ENCODE data around the gene UPK1B. TPM values are rescaled to one million over a fixed set of nuclear protein-coding genes. Genes with fewer than 3 reads are reported as not detected.

Gene UPK1B
- total RNA-seq, 2 experiments from 2014 or later: not detected

DNA sequence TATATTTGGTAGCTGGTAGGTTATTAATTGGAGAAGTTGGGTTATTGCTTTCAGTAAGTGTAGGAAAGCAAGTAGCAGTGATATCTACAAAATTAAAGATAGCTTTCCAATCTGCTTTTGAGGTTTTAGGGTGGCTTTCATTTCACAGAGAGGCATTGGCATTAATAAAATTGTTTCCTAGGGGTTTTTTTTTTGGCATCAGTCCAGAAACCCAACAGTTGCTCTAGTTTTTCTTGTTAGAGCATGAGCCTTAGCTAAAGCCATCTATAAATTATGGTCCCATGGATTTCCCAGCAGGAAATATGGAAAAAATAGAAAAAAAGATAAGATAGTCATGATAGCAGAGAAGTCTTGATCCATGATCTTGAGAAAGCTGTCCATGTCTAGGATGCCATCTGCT lies 70.3 kb downstream of the UPK1B start:
- DNase-seq (ENCODE audit: low spot score): no peak
- Histone ChIP-seq H3K27ac (ENCODE audit: low read depth, low read length, poor library complexity, severe bottlenecking) (no peak overlapping the region), H3K9me3 (ENCODE audit: low read length) (0 out of 2 replicates have a peak, but pooled peaks cover 3% of the 10 kb centered on the region), H4K20me1 (ENCODE audit: insufficient read depth, low read length) (no peaks in the 10 kb centered on the region), H3K4me1 (ENCODE audit: insufficient read depth, low read length, poor library complexity, severe bottlenecking) (peaks cover 11% of the 10 kb centered on the region), H3K9me2 (ENCODE audit: insufficient read depth, low read length) (no peaks in the 10 kb centered on the region), H3K4me2 (ENCODE audit: low read length) (no peak overlapping the region), H3K79me2 (ENCODE audit: insufficient read depth, low read depth, low read length) (peaks cover 15% of the 10 kb centered on the region; the same call in 1 of the 2 replicates), H3K4me3 (ENCODE audit: low read depth, low read length, poor library complexity, severe bottlenecking) (no peak overlapping the region), H3K36me3 (ENCODE audit: insufficient read depth, low read length) (no peaks in the 10 kb centered on the region), H2AFZ (ENCODE audit: low read length) (no peak overlapping the region)
- ChIA-PET POLR2A (interaction anchor here (0.5 to 0.7 kb wide), 4 partner anchors 14 to 215 kb away, joined by 3 to 4 read pairs (median 4); no protein-coding TSS in a partner anchor), CTCF (ENCODE audit: unreplicated experiment) (no interaction called here)
- intact Hi-C loops (cut with micrococcal nuclease; ENCODE audit: unreplicated experiment): loop anchor here (10.0 kb wide), 1 partner anchor 431 kb away; the partner anchor contains the start of gene COX17
- BruUV-seq (replicated peaks): no TSS peak
- TF ChIP-seq, protein P1, sequence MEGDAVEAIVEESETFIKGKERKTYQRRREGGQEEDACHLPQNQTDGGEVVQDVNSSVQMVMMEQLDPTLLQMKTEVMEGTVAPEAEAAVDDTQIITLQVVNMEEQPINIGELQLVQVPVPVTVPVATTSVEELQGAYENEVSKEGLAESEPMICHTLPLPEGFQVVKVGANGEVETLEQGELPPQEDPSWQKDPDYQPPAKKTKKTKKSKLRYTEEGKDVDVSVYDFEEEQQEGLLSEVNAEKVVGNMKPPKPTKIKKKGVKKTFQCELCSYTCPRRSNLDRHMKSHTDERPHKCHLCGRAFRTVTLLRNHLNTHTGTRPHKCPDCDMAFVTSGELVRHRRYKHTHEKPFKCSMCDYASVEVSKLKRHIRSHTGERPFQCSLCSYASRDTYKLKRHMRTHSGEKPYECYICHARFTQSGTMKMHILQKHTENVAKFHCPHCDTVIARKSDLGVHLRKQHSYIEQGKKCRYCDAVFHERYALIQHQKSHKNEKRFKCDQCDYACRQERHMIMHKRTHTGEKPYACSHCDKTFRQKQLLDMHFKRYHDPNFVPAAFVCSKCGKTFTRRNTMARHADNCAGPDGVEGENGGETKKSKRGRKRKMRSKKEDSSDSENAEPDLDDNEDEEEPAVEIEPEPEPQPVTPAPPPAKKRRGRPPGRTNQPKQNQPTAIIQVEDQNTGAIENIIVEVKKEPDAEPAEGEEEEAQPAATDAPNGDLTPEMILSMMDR (conservative IDR thresholded peaks at IDR 0.05; ENCODE audit: low read length): no peak
- TF ChIP-seq EZH2phosphoT487 (IDR thresholded peaks at IDR 0.05; ENCODE audit: borderline replicate concordance, low read depth, low read length): no peak

DNA sequence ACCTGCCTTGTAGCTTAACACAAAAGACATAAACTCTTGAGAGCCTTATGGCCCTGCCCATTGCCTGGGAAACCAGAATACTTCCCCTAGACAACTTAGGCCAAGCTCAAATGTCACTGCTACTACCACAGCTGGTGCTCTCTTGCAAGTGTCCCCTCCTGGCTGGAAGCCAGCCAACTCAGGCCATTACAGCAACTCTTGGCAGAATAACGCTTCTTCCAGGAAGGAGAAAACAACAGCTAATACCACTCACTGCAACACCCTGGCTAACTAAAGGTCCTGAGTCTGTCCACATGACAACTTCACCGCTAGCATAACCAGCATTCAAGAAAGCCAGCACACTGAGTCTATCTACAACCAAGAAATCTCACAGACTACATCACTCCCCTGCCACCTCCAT lies 72.4 kb downstream of the UPK1B start:
- Histone ChIP-seq H3K9me2 (ENCODE audit: insufficient read depth, low read length) (no peaks in the 10 kb centered on the region), H3K4me1 (ENCODE audit: insufficient read depth, low read length, poor library complexity, severe bottlenecking) (peaks cover 9% of the 10 kb centered on the region), H3K36me3 (ENCODE audit: insufficient read depth, low read length) (no peaks in the 10 kb centered on the region), H3K4me2 (ENCODE audit: low read length) (no peak overlapping the region), H2AFZ (ENCODE audit: low read length) (no peak overlapping the region), H4K20me1 (ENCODE audit: insufficient read depth, low read length) (no peaks in the 10 kb centered on the region), H3K9me3 (ENCODE audit: low read length) (0 out of 2 replicates have a peak, but pooled peaks cover 3% of the 10 kb centered on the region), H3K79me2 (ENCODE audit: insufficient read depth, low read depth, low read length) (no peaks in the 10 kb centered on the region), H3K4me3 (ENCODE audit: low read depth, low read length, poor library complexity, severe bottlenecking) (no peak overlapping the region), H3K27ac (ENCODE audit: low read depth, low read length, poor library complexity, severe bottlenecking) (no peak overlapping the region)
- intact Hi-C loops (cut with micrococcal nuclease; ENCODE audit: unreplicated experiment): loop anchor here (10.0 kb wide), 1 partner anchor 429 kb away; the partner anchor contains the start of gene COX17
- ChIA-PET CTCF (ENCODE audit: unreplicated experiment) (no interaction called here), POLR2A (interaction anchor here (0.7 to 1.8 kb wide), 3 partner anchors 13 to 159 kb away, joined by 3 to 5 read pairs (median 3); no protein-coding TSS in a partner anchor)
- no peak for DNase-seq (ENCODE audit: low spot score)
- TF ChIP-seq, protein P1 (conservative IDR thresholded peaks at IDR 0.05; ENCODE audit: low read length): no peak
- no peak for TF ChIP-seq EZH2phosphoT487 (IDR thresholded peaks at IDR 0.05; ENCODE audit: borderline replicate concordance, low read depth, low read length)
- no TSS peak for BruUV-seq (replicated peaks)

Other genes with a start within 250 kb of the UPK1B start
- gene IGSF11, start 138.8 kb upstream of the UPK1B start, total RNA-seq (2014; rRNA removed; shearing (Covaris generic)): not detected in 2 replicates
- gene IGSF11, start 138.8 kb upstream of the UPK1B start, total RNA-seq (2022): not detected in 2 replicates
- gene TEX55, start 27.4 kb upstream of the UPK1B start, total RNA-seq (2014; rRNA removed; shearing (Covaris generic)): not detected in 2 replicates
- gene TEX55, start 27.4 kb upstream of the UPK1B start, total RNA-seq (2022): not detected in 2 replicates
- 17.3 and 20.3 TPM in 2 replicates for gene B4GALT4, start 67.3 kb downstream of the UPK1B start, total RNA-seq (2014; rRNA removed; shearing (Covaris generic))
- gene B4GALT4, start 67.3 kb downstream of the UPK1B start, total RNA-seq (2022): 16.6 and 18.5 TPM in 2 replicates
- 4.1 TPM in 2 replicates for gene ARHGAP31, start 120.8 kb downstream of the UPK1B start, total RNA-seq (2014; rRNA removed; shearing (Covaris generic))
- 2.8 and 4.0 TPM in 2 replicates for gene ARHGAP31, start 120.8 kb downstream of the UPK1B start, total RNA-seq (2022)

Measured in OCI-LY7 (cell line).